Dedifferentiated amniotic fluid mesenchymal stem cell (primary cell): ENCODE data around the gene ZDHHC4.

Experiments used
- DNase-seq: peaks from one replicate; pipeline ENCODE4 v3.0.0-alpha.2; 2016; ENCODE audit errors: extremely low spot score

The ZDHHC4 gene

GRCh38 chr7:6606866-6607583 is 29.8 kb downstream of the ZDHHC4 start:
- no peak for DNase-seq

GRCh38 chr7:6607651-6608051 is 30.4 kb downstream of the ZDHHC4 start:
- no peak for DNase-seq

- DNase-seq: no peak
Observed at GRCh38 chr7:6608081-6608480, 30.8 kb downstream of the ZDHHC4 start.

GRCh38 chr7:6608794-6609193 is 31.5 kb downstream of the ZDHHC4 start:
- DNase-seq: no peak

- DNase-seq: no peak
Observed at GRCh38 chr7:6612819-6613218, 35.6 kb downstream of the ZDHHC4 start.

GRCh38 chr7:6613706-6614105 is 36.5 kb downstream of the ZDHHC4 start:
- no peak for DNase-seq

GRCh38 chr7:6614953-6615722 is 37.9 kb downstream of the ZDHHC4 start, which contains the start of gene ZNF853:
ZNF853 (plus strand) TSS chr7:6615610; CDS start chr7:6616175, 565 bp downstream.
- DNase-seq: no peak

GRCh38 chr7:6615723-6616555 is 38.7 kb downstream of the ZDHHC4 start:
- no peak for DNase-seq

GRCh38 chr7:6616854-6617643 is 39.8 kb downstream of the ZDHHC4 start:
- no peak for DNase-seq

GRCh38 chr7:6618621-6619020 is 41.4 kb downstream of the ZDHHC4 start:
- no peak for DNase-seq

- no peak for DNase-seq
Observed at GRCh38 chr7:6619961-6620360, 42.7 kb downstream of the ZDHHC4 start.

- DNase-seq: no peak
Observed at GRCh38 chr7:6621195-6622133, 44.2 kb downstream of the ZDHHC4 start.

- DNase-seq: no peak
Observed at GRCh38 chr7:6622134-6622710, 45.0 kb downstream of the ZDHHC4 start.

GRCh38 chr7:6623589-6624245 is 46.5 kb downstream of the ZDHHC4 start:
- no peak for DNase-seq

GRCh38 chr7:6624246-6624611 is 47.0 kb downstream of the ZDHHC4 start:
- DNase-seq: no peak

- no peak for DNase-seq
Observed at GRCh38 chr7:6628045-6628444, 50.8 kb downstream of the ZDHHC4 start.

- DNase-seq: no peak
Observed at GRCh38 chr7:6630007-6630849, 53.0 kb downstream of the ZDHHC4 start.

GRCh38 chr7:6631605-6632004 is 54.4 kb downstream of the ZDHHC4 start:
- no peak for DNase-seq

GRCh38 chr7:6634021-6634420 is 56.8 kb downstream of the ZDHHC4 start:
- no peak for DNase-seq
